Transverse colon (tissue), 4 donors: Measurements from ENCODE around the gene RBM20. TPM values are rescaled to one million over a fixed set of nuclear protein-coding genes. Genes with fewer than 3 reads are reported as not detected.

Experiments used
- DNase-seq: peaks from one replicate; pipeline ENCODE4 v3.0.0-alpha.2; 2019
- H3K27ac ChIP-seq, 4 donors: fragments of 200-600 bp; sonication (generic); 2 replicates each; pipeline ENCODE4 v1.5.1; 2016 to 2018; ENCODE audit warnings: inconsistent platforms in 4 of 4
- H3K27me3 ChIP-seq: fragments of 200-600 bp; sonication (generic); 2 replicates; pipeline ENCODE4 v1.5.1; 2017; ENCODE audit warnings: inconsistent platforms
- H3K36me3 ChIP-seq, 4 donors: fragments of 200-600 bp; sonication (generic); 2 replicates each; pipeline ENCODE4 v1.5.1; 2017 to 2019; ENCODE audit warnings: inconsistent platforms in 4 of 4
- H3K4me1 ChIP-seq, 4 donors: fragments of 200-600 bp; sonication (generic); 2 replicates each; pipeline ENCODE4 v1.5.1; 2017 to 2020; ENCODE audit warnings: inconsistent platforms in 4 of 4
- H3K4me3 ChIP-seq, 4 donors: fragments of 200-600 bp; sonication (generic); 1 replicate in 1 of 4; 2 replicates in 3 of 4; pipeline versions ENCODE4 v1.5.1 to v1.6.1; 2017 to 2019; ENCODE audit warnings: inconsistent platforms in 4 of 4
- H3K9me3 ChIP-seq, 2 donors: fragments of 200-600 bp; sonication (generic); 2 replicates each; pipeline ENCODE4 v1.5.1; 2017 to 2019; ENCODE audit warnings: inconsistent platforms in 2 of 2
- EP300 ChIP-seq: sonication (generic); formaldehyde crosslinking; IDR thresholded peaks from one replicate; pipeline ENCODE4 v1.6.1; 2017; ENCODE audit warnings: antibody characterized with exemption, low read depth
- POLR2A ChIP-seq: fragments of 450-650 bp; IDR thresholded peaks from one replicate; pipeline ENCODE4 v1.6.1; 2016; ENCODE audit warnings: antibody characterized with exemption, mild to moderate bottlenecking, moderate library complexity
- POLR2AphosphoS5 ChIP-seq, 3 donors: sonication (generic); formaldehyde crosslinking; IDR thresholded peaks; one replicate each; pipeline ENCODE4 v1.6.1; 2016; ENCODE audit warnings: antibody characterized with exemption in 3 of 3
- WGBS, 2 donors: methylation state at CpG; one replicate each; pipeline ENCODE4 v1.1.5; 2018; ENCODE audit warnings: low coverage in 1 of 2; 5-methylcytosine and 5-hydroxymethylcytosine counted together
- in situ Hi-C, 4 donors: fragments of 200-750 bp; cut with MboI; loops; one replicate each; pipeline versions ENCODE4 v1.15.0 to v1.15.1; 2017; ENCODE audit warnings: low sequenced_read_pairs in 3 of 4, low pct_ligation_motif_present in 1 of 4, low pct_unique_long_range_greater_than_20kb in 1 of 4
- intact Hi-C: fragments of 100-400 bp; cut with DNase I; formaldehyde crosslinking; loops from one replicate; pipeline ENCODE4 v1.15.1; 2023; ENCODE audit warnings: low total_unique reads
- total RNA-seq, 4 donors: library from RNA; depleted of rRNA; stranded (reverse); fragments of >200 nt; gene quantifications; one replicate each; pipeline ENCODE4 v1.1.0, GENCODE V29; 2016
- TF ChIP-seq, protein P1 (sequence below), 5 experiments: fragments of 200-600 bp in 3 of 5; fragments of 450-650 bp in 2 of 5; sonication (generic) in 3 of 5; IDR thresholded peaks; 1 replicate in 2 of 5; 2 replicates in 3 of 5; pipeline ENCODE4 v1.5.1; 2016 to 2017; ENCODE audit warnings: antibody characterized with exemption in 5 of 5, inconsistent platforms in 3 of 5, mild to moderate bottlenecking in 2 of 5, moderate library complexity in 1 of 5

RBM20 gene
- total RNA-seq, 4 donors from 2014 or later: 1.2 to 10.5 (median 2.9) TPM

- Histone ChIP-seq H3K4me3 (no peak overlapping the region), H3K4me1 (peaks cover 47 to 80% (median 68%) of the 10 kb centered on the region in 4 donors), H3K36me3 (no peaks in the 10 kb centered on the region), H3K9me3 (no peaks in the 10 kb centered on the region), H3K27ac (peak overlapping the region; percentile 80 to 87 (median 83)), H3K27me3 (no peaks in the 10 kb centered on the region)
- in situ Hi-C loops (no loop called here), intact Hi-C loops (loop anchor here (10.0 kb wide), 1 partner anchor 53 kb away; the partner anchor contains the start of gene PDCD4)
- peak; percentile 35 for TF ChIP-seq EP300
- no peak for TF ChIP-seq POLR2AphosphoS5 (IDR thresholded peaks at IDR 0.05)
- no peak for TF ChIP-seq POLR2A
- WGBS, 2 donors: 63 to 83% methylated on average over 3 to 4 of the region's 4 CpGs
- no peak for DNase-seq
These were observed 178.0 kb downstream of the RBM20 start for GRCh38 chr10:110822035-110822711.

- WGBS, 2 donors: 39 to 76% methylated on average over 3 to 8 of the region's 8 CpGs
- in situ Hi-C loops: no loop called here
- Histone ChIP-seq H3K27ac (peak overlapping the region; percentile 80 to 87 (median 83)), H3K4me3 (no peak overlapping the region), H3K27me3 (no peaks in the 10 kb centered on the region), H3K36me3 (no peaks in the 10 kb centered on the region), H3K4me1 (peaks cover 47 to 84% (median 68%) of the 10 kb centered on the region in 4 donors), H3K9me3 (no peaks in the 10 kb centered on the region)
- intact Hi-C loops: loop anchor here (10.0 kb wide), 1 partner anchor 52 kb away; the partner anchor contains the start of gene PDCD4
- TF ChIP-seq POLR2AphosphoS5 (IDR thresholded peaks at IDR 0.05) (no peak), EP300 (no peak), POLR2A (no peak)
- TF ChIP-seq, protein P1, sequence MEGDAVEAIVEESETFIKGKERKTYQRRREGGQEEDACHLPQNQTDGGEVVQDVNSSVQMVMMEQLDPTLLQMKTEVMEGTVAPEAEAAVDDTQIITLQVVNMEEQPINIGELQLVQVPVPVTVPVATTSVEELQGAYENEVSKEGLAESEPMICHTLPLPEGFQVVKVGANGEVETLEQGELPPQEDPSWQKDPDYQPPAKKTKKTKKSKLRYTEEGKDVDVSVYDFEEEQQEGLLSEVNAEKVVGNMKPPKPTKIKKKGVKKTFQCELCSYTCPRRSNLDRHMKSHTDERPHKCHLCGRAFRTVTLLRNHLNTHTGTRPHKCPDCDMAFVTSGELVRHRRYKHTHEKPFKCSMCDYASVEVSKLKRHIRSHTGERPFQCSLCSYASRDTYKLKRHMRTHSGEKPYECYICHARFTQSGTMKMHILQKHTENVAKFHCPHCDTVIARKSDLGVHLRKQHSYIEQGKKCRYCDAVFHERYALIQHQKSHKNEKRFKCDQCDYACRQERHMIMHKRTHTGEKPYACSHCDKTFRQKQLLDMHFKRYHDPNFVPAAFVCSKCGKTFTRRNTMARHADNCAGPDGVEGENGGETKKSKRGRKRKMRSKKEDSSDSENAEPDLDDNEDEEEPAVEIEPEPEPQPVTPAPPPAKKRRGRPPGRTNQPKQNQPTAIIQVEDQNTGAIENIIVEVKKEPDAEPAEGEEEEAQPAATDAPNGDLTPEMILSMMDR (IDR thresholded peaks at IDR 0.05): no peak
- no peak for DNase-seq
These were observed 178.7 kb downstream of the RBM20 start for GRCh38 chr10:110822712-110823311.

- intact Hi-C loops: loop anchor here (10.0 kb wide), 1 partner anchor 51 kb away; the partner anchor contains the start of gene PDCD4
These were observed 180.0 kb downstream of the RBM20 start for GRCh38 chr10:110824152-110824441.

GRCh38 chr10:110824660-110825059 is 180.5 kb downstream of the RBM20 start:
- H3K36me3 ChIP-seq: no peaks in the 10 kb centered on the region
- intact Hi-C loops: loop anchor here (10.0 kb wide), 1 partner anchor 50 kb away; the partner anchor contains the start of gene PDCD4
- TF ChIP-seq, protein P1 (IDR thresholded peaks at IDR 0.05): no peak
- TF ChIP-seq EP300 (no peak), POLR2A (no peak), POLR2AphosphoS5 (IDR thresholded peaks at IDR 0.05) (peak in 1 of 3 donors; percentile 12)
- no peaks in the 10 kb centered on the region for H3K27me3 ChIP-seq
- in situ Hi-C loops: no loop called here
- WGBS, 2 donors: 48 to 50% methylated on average over 5 of the region's 5 CpGs
- no peaks in the 10 kb centered on the region for H3K9me3 ChIP-seq
- H3K4me1 ChIP-seq: peaks cover 31 to 83% (median 54%) of the 10 kb centered on the region in 4 donors
- peak overlapping the region; percentile 80 to 87 (median 83) for H3K27ac ChIP-seq
- no peak for DNase-seq
- H3K4me3 ChIP-seq: no peak overlapping the region

More at GRCh38 chr10:110824152-110824441, 180.0 kb downstream of the RBM20 start:
- H3K36me3 ChIP-seq: no peaks in the 10 kb centered on the region
- DNase-seq: no peak
- H3K27ac ChIP-seq: peak overlapping the region; percentile 80 to 87 (median 83)
- no peaks in the 10 kb centered on the region for H3K27me3 ChIP-seq
- H3K4me1 ChIP-seq: peaks cover 37 to 85% (median 59%) of the 10 kb centered on the region in 4 donors
- H3K4me3 ChIP-seq: no peak overlapping the region
- in situ Hi-C loops: no loop called here
- H3K9me3 ChIP-seq: no peaks in the 10 kb centered on the region
- TF ChIP-seq, protein P1 (IDR thresholded peaks at IDR 0.05): no peak
- TF ChIP-seq EP300 (no peak), POLR2A (no peak), POLR2AphosphoS5 (IDR thresholded peaks at IDR 0.05) (no peak)
- WGBS, 2 donors: 28 to 50% methylated on average over 1 of the region's 1 CpG
